ENCODE data around the gene RANBP1. TPM values are rescaled to one million over a fixed set of nuclear protein-coding genes. Genes with fewer than 3 reads are reported as not detected.

RANBP1 gene
- polyA plus RNA-seq, 1 experiment = 166 TPM

- DNase-seq (ENCODE audit: low read depth) = no peak
- no peak for TF ChIP-seq CTCF (IDR thresholded peaks at IDR 0.05; ENCODE audit: insufficient read depth, low read depth, low read length)
- H3K36me3 ChIP-seq (ENCODE audit: control insufficient read depth, insufficient read depth, low read length) = peaks cover 67% of the 10 kb centered on the region
- POLR2A ChIA-PET = no interaction called here
- CTCF ChIA-PET = interaction anchor here (0.9 to 1.3 kb wide), 2 partner anchors 9 to 47 kb away, joined by 3 read pairs; no protein-coding TSS in a partner anchor
- H3K4me3 ChIP-seq (ENCODE audit: low read depth, low read length) = no peak overlapping the region
- no peaks in the 10 kb centered on the region for H3K27me3 ChIP-seq (ENCODE audit: control insufficient read depth, insufficient read depth, low read length)
Measured at GRCh38 chr22:20110359-20110985, 5.4 kb upstream of the RANBP1 start.

GRCh38 chr22:20111045-20111688 is 4.7 kb upstream of the RANBP1 start:
- DNase-seq (ENCODE audit: low read depth) = no peak
- CTCF ChIA-PET = interaction anchor here (1.3 kb wide), 1 partner anchor 10 kb away, joined by 3 read pairs; no protein-coding TSS in a partner anchor
- Histone ChIP-seq H3K4me3 (ENCODE audit: low read depth, low read length) (no peak overlapping the region), H3K27me3 (ENCODE audit: control insufficient read depth, insufficient read depth, low read length) (no peaks in the 10 kb centered on the region), H3K36me3 (ENCODE audit: control insufficient read depth, insufficient read depth, low read length) (peaks cover 67% of the 10 kb centered on the region)
- POLR2A ChIA-PET = no interaction called here
- peak; percentile 53 for TF ChIP-seq CTCF (IDR thresholded peaks at IDR 0.05; ENCODE audit: insufficient read depth, low read depth, low read length)

GRCh38 chr22:20111689-20112622 is 3.9 kb upstream of the RANBP1 start:
- ChIA-PET POLR2A (no interaction called here), CTCF (interaction anchor here (1.1 kb wide), 1 partner anchor 26 kb away, joined by 4 read pairs; no protein-coding TSS in a partner anchor)
- Histone ChIP-seq H3K27me3 (ENCODE audit: control insufficient read depth, insufficient read depth, low read length) (no peaks in the 10 kb centered on the region), H3K4me3 (ENCODE audit: low read depth, low read length) (no peak overlapping the region), H3K36me3 (ENCODE audit: control insufficient read depth, insufficient read depth, low read length) (peaks cover 59% of the 10 kb centered on the region)
- TF ChIP-seq CTCF (IDR thresholded peaks at IDR 0.05; ENCODE audit: insufficient read depth, low read depth, low read length) = no peak
- no peak for DNase-seq (ENCODE audit: low read depth)

GRCh38 chr22:20112623-20113511 is 3.0 kb upstream of the RANBP1 start:
- CTCF ChIA-PET = interaction anchor here (1.1 kb wide), 1 partner anchor 27 kb away, joined by 4 read pairs; no protein-coding TSS in a partner anchor
- no peak for TF ChIP-seq CTCF (IDR thresholded peaks at IDR 0.05; ENCODE audit: insufficient read depth, low read depth, low read length)
- no peak for DNase-seq (ENCODE audit: low read depth)
- H3K36me3 ChIP-seq (ENCODE audit: control insufficient read depth, insufficient read depth, low read length) = peaks cover 51% of the 10 kb centered on the region
- no peaks in the 10 kb centered on the region for H3K27me3 ChIP-seq (ENCODE audit: control insufficient read depth, insufficient read depth, low read length)
- H3K4me3 ChIP-seq (ENCODE audit: low read depth, low read length) = no peak overlapping the region
- POLR2A ChIA-PET = no interaction called here

All from BJ (cell line).